HG03354 (cell line): Measurements from ENCODE around the gene VHLL.
"Not testable (repeated sequence)": the region's sequence is repeated elsewhere in the genome, so short reads cannot be mapped to it uniquely, and the experiment has no call there.

Experiments used
- ATAC-seq: cut with Tn5 transposase; IDR thresholded peaks from one replicate; pipeline ENCODE4 v1.9.1; 2021; ENCODE audit warnings: mild to moderate bottlenecking; ENCODE audit not compliant: unreplicated experiment, poor library complexity, severe bottlenecking

VHLL gene

DNA sequence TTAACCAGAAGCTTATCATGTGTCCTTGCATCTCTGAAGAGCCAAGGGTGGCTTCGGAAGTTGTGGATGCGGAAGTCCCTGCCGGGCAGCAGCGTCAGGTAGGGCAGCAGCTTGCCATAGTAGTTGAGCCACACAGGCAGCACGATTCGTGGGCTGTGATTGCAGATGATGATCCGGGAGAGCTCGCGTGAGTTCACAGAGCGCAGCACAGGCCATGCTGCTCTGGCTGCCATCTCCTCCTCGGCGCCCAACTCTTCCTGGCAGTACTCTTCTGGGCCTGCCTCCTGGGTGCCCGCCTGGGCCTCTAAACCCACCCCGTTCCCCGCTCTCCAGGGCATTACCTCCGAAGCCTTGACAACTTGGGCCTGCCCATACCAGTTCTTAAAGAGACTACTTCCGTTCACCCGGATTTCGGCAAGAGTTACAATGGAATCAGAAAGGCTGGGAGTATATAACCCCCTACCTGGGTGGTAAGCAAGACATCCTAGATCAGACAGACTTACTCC, at the start of gene VHLL:
Gene VHLL, minus strand, starts transcription at position 456 of the 506 bp plus-strand sequence. Its CDS starts 118 bp downstream, at position 338.
- ATAC-seq: no peak

DNA sequence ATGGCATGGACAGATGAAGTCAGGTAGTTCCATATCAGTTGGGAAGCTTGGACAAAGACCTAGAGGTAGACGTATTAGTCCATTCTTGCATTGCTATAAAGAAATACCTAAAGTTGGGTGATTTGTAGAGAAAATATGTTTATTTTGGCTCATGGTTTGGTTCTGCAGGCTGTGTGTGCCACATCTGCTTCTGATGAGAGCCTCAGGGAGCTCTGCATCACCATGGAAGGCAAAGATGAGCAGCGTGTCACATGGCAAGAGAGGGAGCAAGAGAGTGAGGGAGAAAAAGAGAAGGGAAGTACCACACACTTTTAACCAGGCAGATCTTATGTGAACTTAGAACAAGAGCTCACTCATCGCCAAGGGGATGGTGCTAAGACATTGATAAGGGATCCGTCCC, 48.2 kb upstream of the VHLL start:
- ATAC-seq: no peak

DNA sequence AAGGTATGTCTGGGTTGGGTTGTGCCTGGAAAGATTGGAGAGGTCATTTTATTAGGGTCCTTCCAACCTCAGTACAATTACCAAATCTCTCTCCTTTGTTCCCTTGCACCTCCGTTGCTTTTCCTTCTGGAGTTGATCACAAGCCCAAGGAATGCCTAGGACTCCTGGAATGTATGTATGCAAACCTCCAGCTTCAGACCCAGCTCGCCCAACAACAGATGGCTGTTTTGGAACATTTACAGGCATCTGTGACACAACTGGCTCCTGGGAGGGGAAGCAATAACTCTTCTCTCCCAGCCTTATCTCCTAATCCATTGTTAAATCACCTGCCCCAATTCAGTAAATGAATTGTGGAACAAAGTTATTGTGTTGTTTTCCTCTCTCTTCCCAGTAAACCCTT, 47.5 kb upstream of the VHLL start:
- no peak for ATAC-seq

DNA sequence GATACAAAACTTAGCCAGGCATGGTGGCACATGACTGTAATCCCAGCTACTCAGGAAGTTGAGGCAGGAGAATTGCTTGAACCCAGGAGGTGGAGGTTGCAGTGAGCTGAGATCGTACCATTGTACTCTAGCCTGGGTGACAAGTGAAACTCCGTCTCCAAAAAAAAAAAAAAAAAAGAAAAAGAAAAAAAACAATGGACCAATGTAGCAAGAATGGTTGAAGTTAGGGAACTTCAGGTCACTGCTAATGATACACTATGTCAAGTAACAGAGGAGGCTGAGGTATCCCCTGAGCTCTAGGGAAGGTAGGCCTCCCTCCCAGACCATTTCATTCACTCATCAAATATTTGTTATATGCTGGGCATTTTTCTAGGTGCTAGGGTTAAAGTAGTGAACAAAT, 46.9 kb upstream of the VHLL start:
- not testable (repeated sequence) for ATAC-seq

DNA sequence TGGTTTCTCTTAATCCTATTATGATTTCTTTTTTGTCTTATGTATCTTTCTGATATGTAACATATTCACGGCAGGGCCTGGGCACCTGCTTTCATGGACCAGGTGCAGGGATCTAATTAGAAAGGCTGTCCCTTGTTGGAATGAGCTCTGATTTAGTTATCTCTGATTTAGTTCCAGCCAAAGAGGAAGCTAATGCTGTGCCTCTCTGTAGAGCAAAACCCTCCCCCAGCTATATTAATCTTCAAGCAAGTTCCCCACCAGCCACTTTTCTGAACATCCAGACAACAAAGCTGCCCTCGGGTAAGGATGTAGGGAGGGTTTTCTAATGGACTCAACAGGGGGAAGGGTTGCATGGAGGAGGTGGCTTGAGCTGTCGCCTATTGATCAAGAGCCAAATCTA, 45.3 kb upstream of the VHLL start:
- no peak for ATAC-seq

DNA sequence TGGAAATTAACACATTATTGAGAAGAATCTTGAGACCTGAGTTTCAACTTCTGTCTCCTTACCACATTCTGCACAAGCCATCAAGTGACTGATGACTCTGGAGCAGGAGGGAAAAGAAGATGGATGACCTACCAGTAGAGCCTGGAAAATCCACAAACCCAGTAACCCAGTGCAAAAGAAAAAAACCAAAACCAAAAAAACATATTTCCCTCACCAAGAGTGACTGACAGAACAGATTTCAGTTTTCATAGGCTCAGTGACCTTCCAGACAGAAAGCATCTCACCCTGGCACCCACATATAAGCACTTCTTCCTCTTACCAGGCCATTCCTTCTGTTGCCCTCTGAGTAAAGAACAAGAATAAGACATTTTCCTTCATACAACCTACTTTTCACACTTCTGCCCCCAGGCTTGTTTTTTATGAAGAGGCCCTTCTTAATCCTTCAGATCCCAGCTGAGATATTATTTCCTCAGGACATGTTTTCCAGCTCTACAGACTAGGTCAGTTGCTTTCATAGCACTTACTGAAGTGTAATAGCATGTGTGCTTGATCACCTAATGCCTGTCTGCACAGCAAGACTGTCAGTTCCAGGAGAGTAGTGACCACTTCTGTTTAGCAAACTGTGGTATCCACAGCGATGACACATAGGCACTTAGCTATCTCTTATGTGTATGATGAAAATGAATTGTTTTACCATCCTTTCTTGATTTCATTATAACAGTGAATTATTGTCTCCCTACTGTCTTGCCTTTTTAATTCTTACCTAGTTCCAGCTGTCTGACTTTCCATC, 43.3 kb upstream of the VHLL start:
- ATAC-seq: no peak

DNA sequence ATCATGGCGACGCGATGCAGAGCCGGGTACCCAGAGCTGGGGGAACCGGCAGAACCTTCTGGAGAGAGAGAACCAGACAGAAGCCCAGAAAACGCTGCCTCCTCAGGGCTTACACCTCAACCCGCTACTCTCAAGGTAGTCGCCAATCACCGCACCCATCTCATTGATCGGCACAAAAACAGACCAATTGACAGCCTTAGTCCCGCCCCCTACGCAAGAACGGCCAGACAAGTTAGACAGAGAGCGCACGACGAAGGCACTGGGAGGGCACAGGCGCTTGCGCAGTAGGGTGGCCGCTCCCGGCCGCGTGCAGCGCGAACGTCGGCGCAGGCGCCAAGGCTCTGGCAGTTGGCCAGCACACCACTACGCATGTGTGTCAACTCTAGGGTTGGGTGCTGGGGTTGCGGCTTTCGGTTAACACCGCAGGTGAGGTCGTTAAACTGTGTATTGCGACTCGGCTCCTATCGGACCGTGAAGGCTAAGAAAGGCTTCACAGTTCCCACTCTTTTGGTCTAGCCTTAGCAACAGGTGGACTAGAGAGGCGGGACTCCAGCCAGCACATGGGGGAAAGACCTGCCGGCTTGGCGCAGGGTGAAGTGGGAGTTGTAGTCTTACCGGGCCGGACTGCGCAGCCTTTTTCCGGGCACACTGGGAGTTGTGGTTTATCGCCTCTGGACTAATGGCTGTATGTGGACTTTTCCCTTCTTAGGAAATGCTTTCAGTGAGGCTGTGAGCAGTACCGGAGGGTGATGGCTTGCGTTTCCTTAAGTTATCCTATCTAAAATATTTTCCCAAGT, 39.3 kb upstream of the VHLL start, which contains the start of the genes CCT3 and TSACC:
Gene CCT3, minus strand, starts transcription at position 113 of the 797 bp plus-strand sequence. Its CDS starts 108 bp downstream, at position 5.
Gene TSACC, plus strand, starts transcription at position 347 of the 797 bp plus-strand sequence. CDS start 1,232 bp downstream, outside the sequence.
- ATAC-seq: peak; percentile 93

DNA sequence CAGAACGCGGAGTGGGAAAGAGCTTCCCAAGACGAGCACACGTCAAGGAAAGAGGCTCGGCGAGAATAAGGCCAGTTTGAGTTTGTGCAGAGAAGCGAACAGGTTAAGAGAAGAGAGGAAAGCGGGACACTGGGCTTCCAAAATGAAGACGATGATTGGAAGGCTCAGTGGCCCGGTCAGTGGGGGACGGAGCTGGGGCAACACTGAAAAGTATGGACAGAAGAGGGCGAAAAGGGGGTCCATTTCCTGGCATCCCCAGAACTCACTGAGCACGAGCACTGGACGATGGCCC, 38.7 kb upstream of the VHLL start:
- peak; percentile 27 for ATAC-seq

DNA sequence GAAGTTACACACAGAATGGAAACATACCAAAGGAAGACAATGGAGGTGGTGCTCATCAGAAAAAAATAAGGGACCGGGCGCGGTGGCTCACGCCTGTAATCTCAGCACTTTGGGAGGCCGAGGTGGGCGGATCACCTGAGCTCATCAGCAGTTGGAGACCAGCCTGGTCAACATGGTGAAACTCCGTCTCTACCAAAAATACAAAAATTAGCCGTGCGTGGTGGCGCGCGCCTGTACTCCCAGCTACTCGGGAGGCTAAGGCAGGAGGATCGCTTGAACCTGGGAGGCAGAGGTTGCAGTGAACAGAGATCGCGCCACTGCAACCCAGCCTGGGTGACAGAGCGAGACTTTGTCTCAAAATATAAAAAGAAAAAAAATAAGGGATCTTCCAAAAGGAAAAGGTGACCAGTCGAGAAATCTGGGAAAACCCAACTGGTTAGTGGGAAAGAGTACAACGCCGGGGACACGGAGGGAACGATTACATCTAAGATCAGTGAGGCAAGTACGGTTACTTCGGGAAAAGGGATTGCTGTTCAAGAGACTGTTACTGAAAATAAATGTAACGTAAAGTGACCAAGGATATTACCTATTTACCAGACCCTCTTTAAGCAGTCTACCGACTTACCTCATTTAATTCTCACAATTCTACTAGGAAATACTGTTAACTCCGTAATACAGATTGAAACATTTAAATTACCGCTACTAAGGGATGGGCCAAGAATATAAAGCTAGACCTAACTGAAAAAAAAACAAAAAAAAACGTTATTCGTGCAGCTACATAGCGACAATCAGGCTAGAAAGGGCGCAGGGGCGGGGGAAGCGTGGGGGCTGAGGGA, 38.2 kb upstream of the VHLL start:
- ATAC-seq: no peak

DNA sequence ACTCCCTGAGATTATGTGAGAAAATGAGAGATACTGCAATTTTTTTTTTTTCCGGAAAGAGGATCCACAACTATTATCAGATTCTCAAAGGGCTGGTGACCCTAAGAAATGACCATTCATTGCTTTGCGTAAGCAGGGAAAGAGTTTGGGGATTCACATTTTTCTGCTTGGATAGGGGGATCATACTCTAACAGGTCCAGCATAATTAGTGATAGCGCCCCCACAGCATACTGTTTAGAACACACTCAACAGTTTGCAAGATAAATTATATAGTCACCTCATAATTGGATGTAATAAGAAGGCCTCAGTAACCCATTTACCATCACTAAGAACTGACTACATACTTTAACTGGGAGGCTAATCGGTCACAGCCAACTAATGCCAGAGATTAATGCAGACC, 37.1 kb upstream of the VHLL start:
- no peak for ATAC-seq

DNA sequence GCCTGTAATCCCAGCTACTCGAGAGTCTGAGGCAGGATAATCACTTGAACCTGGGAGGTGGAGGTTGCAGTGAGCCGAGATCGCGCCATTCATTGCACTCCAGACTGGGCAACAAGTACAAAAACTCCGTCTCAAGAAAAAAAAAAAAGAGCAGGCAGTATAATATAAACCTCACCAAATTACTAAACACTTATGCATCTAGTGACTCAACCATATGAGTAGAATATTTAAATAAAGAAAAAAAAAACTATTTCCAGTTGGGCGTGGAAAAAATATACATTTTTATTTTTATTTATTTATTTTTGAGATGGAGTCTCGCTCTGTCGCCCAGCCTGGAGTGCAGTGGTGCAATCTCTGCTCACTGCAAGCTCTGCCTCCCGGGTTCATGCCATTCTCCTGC, 24.1 kb upstream of the VHLL start:
- ATAC-seq: not testable (repeated sequence)

DNA sequence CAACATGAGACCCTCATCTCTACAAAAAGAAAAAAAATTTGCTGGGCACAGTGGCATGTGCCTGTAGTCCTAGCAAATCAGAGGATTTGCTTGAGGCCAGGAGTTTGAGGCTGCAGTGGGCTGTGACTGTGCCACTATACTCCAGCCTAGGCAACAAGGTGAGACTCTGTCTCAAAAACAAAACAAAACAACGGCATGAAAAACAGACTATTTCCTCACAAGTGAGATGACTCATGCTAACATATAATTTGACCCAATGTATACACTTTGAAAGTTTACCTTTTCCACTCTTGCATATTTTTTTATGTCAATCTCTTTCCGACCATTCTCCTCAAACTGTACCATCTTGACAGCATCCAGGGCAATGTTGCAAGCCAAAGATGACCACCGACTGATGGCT, 21.5 kb upstream of the VHLL start:
- ATAC-seq: no peak

DNA sequence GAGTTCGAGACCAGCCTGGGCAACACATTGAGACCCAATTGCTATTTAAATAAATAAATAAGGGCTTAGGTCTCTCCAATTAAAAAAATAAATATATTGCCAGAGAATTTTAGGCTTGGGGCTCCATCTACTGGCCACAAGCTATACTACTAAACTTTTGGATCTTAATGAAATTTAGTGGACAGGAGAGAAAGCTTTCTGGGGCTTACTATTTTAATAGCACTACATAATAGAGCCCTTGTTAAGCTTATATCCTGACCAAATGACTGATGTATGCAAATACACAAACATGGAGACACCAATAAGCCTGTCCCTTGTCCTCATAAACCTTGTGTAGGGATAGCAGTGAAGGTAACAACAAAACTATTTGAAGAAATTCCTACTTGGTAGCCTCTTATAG, 20.6 kb upstream of the VHLL start:
- no peak for ATAC-seq

DNA sequence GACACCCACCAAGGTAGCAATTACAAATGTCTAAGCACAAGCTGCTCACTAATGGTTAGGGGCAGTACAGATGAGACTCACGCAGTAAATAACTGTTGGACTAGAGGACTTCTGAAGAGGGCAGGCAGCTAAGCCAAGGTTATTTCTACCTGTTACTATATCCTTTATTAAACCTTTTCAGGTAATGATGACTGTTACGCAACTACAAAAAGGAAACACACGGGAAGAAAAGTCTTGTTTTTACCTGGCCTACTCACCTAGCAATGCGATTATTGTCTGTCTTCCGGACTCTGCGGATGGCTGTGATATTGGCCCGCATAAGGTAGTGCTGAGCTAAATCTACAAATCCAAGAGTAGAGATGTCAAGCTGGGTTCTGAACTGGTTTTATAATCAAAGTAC, 17.8 kb upstream of the VHLL start:
- ATAC-seq: no peak

DNA sequence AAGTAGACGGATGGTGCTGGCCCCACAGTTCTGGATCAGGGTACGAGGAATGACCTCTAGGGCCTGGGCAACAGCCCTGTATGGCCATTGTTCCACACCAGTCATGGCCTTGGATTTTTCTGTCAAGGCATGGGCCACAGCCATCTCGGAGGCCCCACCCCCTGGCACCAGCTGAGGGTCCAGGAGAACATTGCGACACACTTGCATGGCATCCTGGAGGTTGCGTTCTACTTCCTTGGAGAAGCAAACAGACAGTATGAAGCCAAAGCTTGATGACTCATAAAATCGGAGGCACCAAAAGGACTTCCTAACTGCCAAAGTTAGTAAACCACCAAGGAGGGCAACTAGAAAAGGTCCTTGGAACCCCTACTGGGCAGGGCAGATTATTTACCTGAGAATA, 11.9 kb upstream of the VHLL start:
- no peak for ATAC-seq

DNA sequence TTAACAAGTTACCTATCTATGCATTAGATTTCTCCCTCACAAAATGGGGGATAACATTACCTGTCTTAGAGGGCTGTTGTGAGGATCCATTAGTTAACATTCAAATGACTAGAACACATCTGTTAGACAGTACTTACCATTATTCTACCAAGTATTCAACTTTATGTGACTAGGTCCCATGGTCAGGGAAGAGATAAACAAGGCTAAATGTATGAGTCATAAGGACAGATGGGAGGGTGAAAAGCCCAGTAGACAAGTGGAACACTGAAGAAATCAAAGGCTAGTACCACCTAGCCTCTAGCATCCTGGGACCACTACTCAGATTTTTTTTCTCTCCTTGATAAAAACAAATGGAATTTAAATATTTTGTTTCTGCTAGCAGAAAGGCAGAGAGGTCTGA, 9.0 kb upstream of the VHLL start:
- no peak for ATAC-seq

DNA sequence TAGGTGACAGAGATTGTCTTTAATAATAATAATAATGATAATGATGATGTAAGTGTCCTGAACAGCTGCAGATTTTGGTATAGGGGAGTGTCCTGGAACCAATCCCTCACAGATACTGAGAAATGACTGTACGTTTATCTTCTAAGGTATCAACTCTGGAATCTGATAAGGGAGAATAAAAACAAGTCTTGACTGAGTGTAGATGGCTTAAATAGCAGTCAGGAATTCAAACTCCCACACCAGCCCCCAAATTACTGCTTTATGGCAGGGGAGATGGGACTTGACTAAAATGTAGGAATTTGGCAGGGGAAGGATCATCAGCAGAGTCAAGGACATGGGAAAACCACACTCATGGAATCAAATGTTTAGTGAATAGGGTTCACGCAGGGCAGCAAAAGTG, 6.1 kb upstream of the VHLL start:
- no peak for ATAC-seq

DNA sequence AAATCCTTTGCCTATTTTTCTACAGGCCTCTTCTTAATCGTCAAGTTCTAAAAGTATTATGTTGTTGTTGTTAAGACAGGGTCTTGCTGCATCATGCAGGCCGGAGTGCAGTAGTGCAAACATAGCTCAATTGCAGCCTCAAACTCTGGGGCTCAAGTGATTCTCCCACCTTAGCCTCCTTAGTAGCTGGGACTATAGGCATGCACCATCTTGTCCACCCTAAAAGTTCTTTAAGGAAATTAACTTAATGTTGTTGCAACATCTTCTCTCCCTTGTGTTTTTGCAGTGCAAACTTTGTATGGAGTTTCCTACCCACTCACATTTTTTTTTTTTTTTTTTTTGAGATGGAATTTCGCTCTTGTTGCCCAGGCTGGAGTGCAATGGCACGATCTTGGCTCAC, 4.1 kb upstream of the VHLL start:
- no peak for ATAC-seq

DNA sequence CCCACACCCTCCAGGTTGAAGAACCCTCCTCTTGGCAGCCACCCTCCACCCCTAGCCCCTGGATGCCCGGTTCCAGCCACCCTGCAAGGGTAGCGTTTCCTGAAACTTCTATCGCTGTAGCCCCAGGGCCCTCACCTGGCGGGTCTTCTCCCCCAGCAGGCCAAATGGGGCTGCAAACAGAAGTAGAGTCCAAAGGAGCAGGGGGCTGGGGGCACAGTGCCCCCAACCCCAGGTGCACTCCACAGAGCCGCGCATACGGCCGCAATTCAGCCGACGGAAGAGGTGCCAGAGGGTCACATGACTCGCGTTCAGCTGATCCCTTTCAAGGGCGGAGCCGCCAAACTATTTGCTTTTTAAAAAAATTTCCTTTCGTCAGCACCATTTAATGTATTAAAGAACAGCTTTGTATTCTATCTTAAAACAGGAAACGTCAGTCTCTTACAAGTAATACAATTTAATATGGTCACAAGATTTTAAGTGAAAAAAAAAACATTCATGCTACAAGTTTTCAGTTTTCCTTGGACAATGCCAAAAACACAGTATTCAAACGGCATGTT, 3.6 kb downstream of the VHLL start, which contains the start of gene GLMP:
Gene GLMP, minus strand, starts transcription at position 289 of the 557 bp plus-strand sequence. Its CDS starts 34 bp downstream, at position 255.
- ATAC-seq: peak; percentile 45

DNA sequence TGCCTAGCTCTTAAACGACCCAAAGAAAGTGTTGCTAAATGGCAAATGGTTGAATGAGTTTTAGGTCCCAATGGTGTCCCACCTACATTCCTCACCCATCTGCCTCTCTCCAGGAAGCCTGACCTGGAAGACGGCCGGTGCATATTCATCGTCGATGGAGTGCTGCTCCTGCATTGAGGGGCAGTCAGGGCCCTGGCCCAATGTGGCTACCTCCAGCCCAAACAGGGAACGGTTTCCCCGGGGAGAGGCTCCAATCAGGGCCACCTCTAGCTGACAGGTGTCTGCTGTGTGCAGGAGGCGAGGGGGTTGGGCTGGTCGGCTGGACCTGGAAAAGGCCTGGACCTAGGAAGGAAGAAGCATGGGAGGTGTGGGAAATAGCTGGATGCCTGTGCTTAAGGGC, 5.2 kb downstream of the VHLL start:
- no peak for ATAC-seq
